ENCODE results near the gene ARHGEF17. TPM values are rescaled to one million over a fixed set of nuclear protein-coding genes. Genes with fewer than 3 reads are reported as not detected.

Gene ARHGEF17
- total RNA-seq, 4 donors from 2014 or later, result 12.0 to 44.9 (median 27.1) TPM

- Histone ChIP-seq H3K36me3 (no peaks in the 10 kb centered on the region), H3K4me1 (peaks cover 0 to 5% (median under 1%) of the 10 kb centered on the region in 4 donors), H3K9me3 (no peaks in the 10 kb centered on the region), H3K27me3 (no peaks in the 10 kb centered on the region), H3K4me3 (no peak overlapping the region), H3K27ac (no peak overlapping the region)
- in situ Hi-C loops (cut with MboI; ENCODE audit: low pct_ligation_motif_present in 1 of 4, low pct_unique_long_range_greater_than_20kb in 1 of 4, low sequenced_read_pairs in 3 of 4) (no loop called here), intact Hi-C loops (cut with DNase I; ENCODE audit: low total_unique reads) (no loop called here)
- no peak for DNase-seq
- WGBS, 2 donors (ENCODE audit: low coverage in 1 of 2), result 100% methylated on average over 4 of the region's 4 CpGs; no CpG with 5 or more reads in 1 of the 2 donors
- TF ChIP-seq CTCF (IDR thresholded peaks at IDR 0.05), result no peak
- TF ChIP-seq POLR2AphosphoS5 (IDR thresholded peaks at IDR 0.05), result no peak
- TF ChIP-seq EP300 (IDR thresholded peaks at IDR 0.05; ENCODE audit: low read depth), result no peak
- TF ChIP-seq POLR2A (IDR thresholded peaks at IDR 0.05), result no peak
Observed at GRCh38 chr11:73275381-73275750, 32.7 kb upstream of the ARHGEF17 start.

GRCh38 chr11:73277467-73277866 lies 30.6 kb upstream of the ARHGEF17 start:
- H3K4me3 ChIP-seq, result no peak overlapping the region
- no peaks in the 10 kb centered on the region for H3K27me3 ChIP-seq
- DNase-seq, result no peak
- no peaks in the 10 kb centered on the region for H3K9me3 ChIP-seq
- WGBS, 2 donors (ENCODE audit: low coverage in 1 of 2), result 74 to 80% methylated on average over 3 of the region's 3 CpGs
- H3K36me3 ChIP-seq, result no peaks in the 10 kb centered on the region
- in situ Hi-C loops (cut with MboI; ENCODE audit: low pct_ligation_motif_present in 1 of 4, low pct_unique_long_range_greater_than_20kb in 1 of 4, low sequenced_read_pairs in 3 of 4), result no loop called here
- TF ChIP-seq POLR2A (IDR thresholded peaks at IDR 0.05), result no peak
- no peak for TF ChIP-seq POLR2AphosphoS5 (IDR thresholded peaks at IDR 0.05)
- H3K4me1 ChIP-seq, result no peaks in the 10 kb centered on the region
- H3K27ac ChIP-seq, result no peak overlapping the region
- intact Hi-C loops (cut with DNase I; ENCODE audit: low total_unique reads), result no loop called here

GRCh38 chr11:73280626-73281025 lies 27.4 kb upstream of the ARHGEF17 start:
- Histone ChIP-seq H3K9me3 (no peaks in the 10 kb centered on the region), H3K27me3 (no peaks in the 10 kb centered on the region), H3K36me3 (no peaks in the 10 kb centered on the region), H3K4me1 (no peaks in the 10 kb centered on the region), H3K4me3 (no peak overlapping the region), H3K27ac (peak overlapping the region in 1 of 4 donors; percentile 11)
- TF ChIP-seq EP300 (IDR thresholded peaks at IDR 0.05; ENCODE audit: low read depth) (no peak), POLR2A (IDR thresholded peaks at IDR 0.05) (no peak), CTCF (IDR thresholded peaks at IDR 0.05) (no peak), POLR2AphosphoS5 (IDR thresholded peaks at IDR 0.05) (no peak)
- DNase-seq, result no peak
- in situ Hi-C loops (cut with MboI; ENCODE audit: low pct_ligation_motif_present in 1 of 4, low pct_unique_long_range_greater_than_20kb in 1 of 4, low sequenced_read_pairs in 3 of 4) (loop anchor here in 1 of 4 donors (10.0 kb wide), 1 partner anchor 96 kb away; no protein-coding TSS in a partner anchor), intact Hi-C loops (cut with DNase I; ENCODE audit: low total_unique reads) (loop anchor here (10.0 kb wide), 1 partner anchor 86 kb away; no protein-coding TSS in a partner anchor)
- 73 to 75% methylated on average over 5 of the region's 5 CpGs for whole genome bisulfite sequencing, 2 donors (ENCODE audit: low coverage in 1 of 2)

GRCh38 chr11:73281201-73281741 lies 26.8 kb upstream of the ARHGEF17 start:
- no peaks in the 10 kb centered on the region for H3K27me3 ChIP-seq
- TF ChIP-seq EP300 (IDR thresholded peaks at IDR 0.05; ENCODE audit: low read depth), result no peak
- no peak for TF ChIP-seq CTCF (IDR thresholded peaks at IDR 0.05)
- no peak for TF ChIP-seq POLR2A (IDR thresholded peaks at IDR 0.05)
- no peak for TF ChIP-seq POLR2AphosphoS5 (IDR thresholded peaks at IDR 0.05)
- no peaks in the 10 kb centered on the region for H3K36me3 ChIP-seq
- peak overlapping the region in 3 of 4 donors; percentile 11 to 41 (median 24) for H3K27ac ChIP-seq
- intact Hi-C loops (cut with DNase I; ENCODE audit: low total_unique reads) (loop anchor here (10.0 kb wide), 1 partner anchor 86 kb away; no protein-coding TSS in a partner anchor), in situ Hi-C loops (cut with MboI; ENCODE audit: low pct_ligation_motif_present in 1 of 4, low pct_unique_long_range_greater_than_20kb in 1 of 4, low sequenced_read_pairs in 3 of 4) (loop anchor here in 1 of 4 donors (10.0 kb wide), 1 partner anchor 96 kb away; no protein-coding TSS in a partner anchor)
- H3K4me1 ChIP-seq, result no peaks in the 10 kb centered on the region
- H3K4me3 ChIP-seq, result no peak overlapping the region
- DNase-seq, result no peak
- H3K9me3 ChIP-seq, result no peaks in the 10 kb centered on the region
- 97% methylated on average over 3 of the region's 3 CpGs; no CpG with 5 or more reads in 1 of the 2 donors for WGBS, 2 donors (ENCODE audit: low coverage in 1 of 2)

All from transverse colon (tissue), 4 donors.